PC-9 (cell line): Measurements from ENCODE around the gene CMTM4. TPM values are rescaled to one million over a fixed set of nuclear protein-coding genes. Genes with fewer than 3 reads are reported as not detected.

Experiments
- BruUV-seq: library from RNA; stranded (reverse); fragments of 400-500 nt; replicated peaks from 2 replicates; lab custom pipeline; 2021; lab: Mats Ljungman, UMichigan
- CTCF ChIA-PET: fragments of 300-600 bp; sonication (Branson Sonifier 250); formaldehyde crosslinking; loops from one replicate; lab custom pipeline; 2022; ENCODE audit warnings: antibody characterized with exemption; lab: Charles Lee
- POLR2A ChIA-PET: fragments of 300-600 bp; sonication (Branson Sonifier 250); formaldehyde crosslinking; loops from one replicate; lab custom pipeline; 2022; ENCODE audit warnings: antibody characterized with exemption; ENCODE audit not compliant: unreplicated experiment; lab: Charles Lee
- DNase-seq, 2 experiments: peaks; one replicate each; pipeline versions ENCODE4 v3.0.0 to v3.0.0-alpha.2; 2015 to 2022; ENCODE audit warnings: mixed read lengths in 1 of 2
- H2AFZ ChIP-seq: fragments of 200-600 bp; sonication (generic); 2 replicates; pipeline ENCODE4 v1.8.1; 2017; ENCODE audit warnings: antibody characterized with exemption
- H3F3A ChIP-seq: fragments of 200-600 bp; sonication (generic); 2 replicates; pipeline ENCODE4 v1.8.1; 2017; ENCODE audit warnings: antibody characterized with exemption, mild to moderate bottlenecking, low read depth; ENCODE audit not compliant: insufficient read depth
- H3K27ac ChIP-seq: fragments of 200-600 bp; sonication (generic); 2 replicates; pipeline ENCODE4 v1.6.1; 2016; ENCODE audit warnings: mixed run types
- H3K27me3 ChIP-seq: fragments of 200-600 bp; sonication (generic); 2 replicates; pipeline ENCODE4 v1.6.1; 2016; ENCODE audit warnings: low read depth, mixed run types; ENCODE audit not compliant: insufficient read depth
- H3K36me3 ChIP-seq: fragments of 200-600 bp; sonication (generic); 2 replicates; pipeline ENCODE4 v1.6.1; 2016; ENCODE audit warnings: low read depth, mixed run types
- H3K4me1 ChIP-seq: fragments of 200-600 bp; sonication (generic); replicated peaks from 2 replicates; pipeline ENCODE4 v1.6.1; 2016; ENCODE audit warnings: mixed run types; ENCODE audit not compliant: insufficient read depth
- H3K4me2 ChIP-seq: fragments of 200-600 bp; sonication (generic); 2 replicates; pipeline ENCODE4 v1.6.1; 2017; ENCODE audit warnings: mixed run types
- H3K4me3 ChIP-seq: fragments of 200-600 bp; sonication (generic); 2 replicates; pipeline ENCODE4 v1.6.1; 2016; ENCODE audit warnings: mixed run types
- H3K79me2 ChIP-seq: fragments of 200-600 bp; sonication (generic); 2 replicates; pipeline ENCODE4 v1.6.1; 2017; ENCODE audit warnings: low read depth, mixed run types
- H3K9me2 ChIP-seq: fragments of 200-600 bp; sonication (generic); 2 replicates; pipeline ENCODE4 v1.8.1; 2017; ENCODE audit warnings: mild to moderate bottlenecking; ENCODE audit not compliant: insufficient read depth
- H3K9me3 ChIP-seq: fragments of 200-600 bp; sonication (generic); 2 replicates; pipeline ENCODE4 v1.8.1; 2016; ENCODE audit warnings: low read depth; ENCODE audit not compliant: insufficient read depth
- H4K20me1 ChIP-seq: fragments of 200-600 bp; sonication (generic); 2 replicates; pipeline ENCODE4 v1.8.1; 2017; ENCODE audit not compliant: insufficient read depth
- CTCF ChIP-seq: fragments of 200-600 bp; sonication (generic); conservative IDR thresholded peaks from 2 replicates; pipeline ENCODE4 v1.6.1; 2017; ENCODE audit warnings: mixed run types, antibody characterized with exemption, mild to moderate bottlenecking, moderate library complexity
- EZH2 ChIP-seq: fragments of 200-600 bp; sonication (generic); IDR thresholded peaks from 2 replicates; pipeline ENCODE4 v1.8.0; 2017; ENCODE audit warnings: antibody characterized with exemption, low read depth
- intact Hi-C: fragments of 100-400 bp; cut with micrococcal nuclease; formaldehyde crosslinking; loops from one replicate; pipeline ENCODE4 v1.10.0; 2022; ENCODE audit not compliant: unreplicated experiment
- total RNA-seq: library from RNA; stranded (reverse); gene quantifications from 2 replicates; pipeline ENCODE4 v1.2.3, GENCODE V29; 2021

CMTM4 gene
- total RNA-seq, 1 experiment from 2014 or later: 81.3 TPM

- no peak for DNase-seq
- Histone ChIP-seq H3K27me3 (no peaks in the 10 kb centered on the region), H3K27ac (no peak overlapping the region), H3K36me3 (no peaks in the 10 kb centered on the region), H3K4me1 (no peaks in the 10 kb centered on the region), H3K79me2 (no peaks in the 10 kb centered on the region), H3K4me2 (no peak overlapping the region), H3K9me2 (no peaks in the 10 kb centered on the region), H3K4me3 (no peak overlapping the region), H2AFZ (no peak overlapping the region), H3K9me3 (no peaks in the 10 kb centered on the region), H3F3A (0 out of 2 replicates have a peak, but pooled peaks cover 5% of the 10 kb centered on the region), H4K20me1 (no peaks in the 10 kb centered on the region)
- POLR2A ChIA-PET: no interaction called here
- BruUV-seq: no TSS peak
- TF ChIP-seq CTCF (no peak), EZH2 (no peak)
- intact Hi-C loops: no loop called here
- CTCF ChIA-PET: no interaction called here
These were observed 9.4 kb upstream of the CMTM4 start for GRCh38 chr16:66705790-66706505.

- no peaks in the 10 kb centered on the region for H3K79me2 ChIP-seq
- ChIA-PET POLR2A (no interaction called here), CTCF (interaction anchor here (0.6 kb wide), 1 partner anchor 12 kb away, joined by 3 read pairs; no protein-coding TSS in a partner anchor)
- H3K9me3 ChIP-seq: no peaks in the 10 kb centered on the region
- H3K36me3 ChIP-seq: no peaks in the 10 kb centered on the region
- H4K20me1 ChIP-seq: no peaks in the 10 kb centered on the region
- no peak overlapping the region for H3K27ac ChIP-seq
- H2AFZ ChIP-seq: no peak overlapping the region
- no peaks in the 10 kb centered on the region for H3K27me3 ChIP-seq
- no peak overlapping the region for H3K4me3 ChIP-seq
- TF ChIP-seq CTCF: no peak
- TF ChIP-seq EZH2: no peak
- intact Hi-C loops: no loop called here
- no peaks in the 10 kb centered on the region for H3K4me1 ChIP-seq
- no peaks in the 10 kb centered on the region for H3K9me2 ChIP-seq
- no TSS peak for BruUV-seq
- 0 out of 2 replicates have a peak, but pooled peaks cover 5% of the 10 kb centered on the region for H3F3A ChIP-seq
- no peak overlapping the region for H3K4me2 ChIP-seq
- DNase-seq: no peak
These were observed 7.1 kb upstream of the CMTM4 start for GRCh38 chr16:66703406-66704215.

- POLR2A ChIA-PET: no interaction called here
- Histone ChIP-seq H3K4me2 (no peak overlapping the region), H3K4me3 (no peak overlapping the region), H3F3A (no peaks in the 10 kb centered on the region), H3K27me3 (no peaks in the 10 kb centered on the region), H3K9me2 (no peaks in the 10 kb centered on the region), H3K9me3 (no peaks in the 10 kb centered on the region), H3K36me3 (no peaks in the 10 kb centered on the region), H3K79me2 (no peaks in the 10 kb centered on the region), H4K20me1 (no peaks in the 10 kb centered on the region), H3K27ac (no peak overlapping the region), H2AFZ (no peak overlapping the region), H3K4me1 (no peaks in the 10 kb centered on the region; the same call in 1 of the 2 replicates)
- TF ChIP-seq EZH2 (no peak), CTCF (no peak)
- intact Hi-C loops: no loop called here
- CTCF ChIA-PET: interaction anchor here (0.6 kb wide), 1 partner anchor 14 kb away, joined by 6 read pairs; no protein-coding TSS in a partner anchor
- DNase-seq: no peak
- no TSS peak for BruUV-seq
These were observed 5.0 kb upstream of the CMTM4 start for GRCh38 chr16:66701516-66701915.
